MV-4-11 (cell line): ENCODE measurements around the gene CD300LG.
A peak's percentile ranks its signal among the peaks of the same experiment; 100 is the strongest.
"Not testable (repeated sequence)": the region's sequence is repeated elsewhere in the genome, so short reads cannot be mapped to it uniquely, and the experiment has no call there.

Experiments
- DNase-seq: peaks from one replicate; lab custom pipeline; 2025; lab: John Stamatoyannopoulos, UW

Gene CD300LG

DNA sequence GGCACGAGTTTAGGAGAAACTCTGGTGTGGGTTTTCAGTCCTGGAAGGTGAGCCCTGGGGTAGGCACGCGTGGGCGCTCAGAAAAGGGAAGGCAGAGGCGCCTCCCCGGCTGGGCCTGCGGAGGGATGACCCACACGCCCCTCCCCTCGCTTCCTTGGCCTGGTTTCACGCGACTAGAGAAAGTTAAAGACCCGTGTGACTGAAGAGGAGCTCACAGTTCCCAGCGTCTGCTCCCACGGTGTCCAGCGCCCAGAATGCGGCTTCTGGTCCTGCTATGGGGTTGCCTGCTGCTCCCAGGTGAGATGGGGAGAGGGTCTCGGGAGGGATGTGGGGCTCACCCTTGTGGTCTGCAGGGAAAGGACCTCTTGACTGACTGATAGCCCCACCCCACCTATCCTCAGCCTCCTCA is at the start of gene CD300LG:
CD300LG (plus strand) TSS at position 214 of the 409 bp plus-strand sequence; CDS start at position 255, 41 bp downstream.
- DNase-seq: peak; percentile 3

DNA sequence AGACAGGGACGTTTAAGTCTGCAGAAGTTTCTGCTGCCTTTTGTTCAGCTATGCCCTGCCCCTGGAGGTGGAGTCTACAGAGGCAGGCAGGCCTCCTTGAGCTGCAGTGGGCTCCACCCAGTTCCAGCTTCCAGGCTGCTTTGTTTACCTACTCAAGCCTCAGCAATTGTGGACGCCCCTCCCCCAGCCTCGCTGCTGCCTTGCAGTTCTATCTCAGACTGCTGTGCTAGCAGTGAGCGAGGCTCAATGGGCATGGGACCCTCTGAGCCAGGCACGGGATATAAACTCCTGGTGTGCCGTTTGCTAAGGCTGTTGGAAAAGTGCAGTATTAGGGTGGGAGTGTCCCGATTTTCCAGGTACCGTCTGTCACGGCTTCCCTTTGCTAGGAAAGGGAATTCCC is 49.0 kb upstream of the CD300LG start:
- DNase-seq: not testable (repeated sequence)

- no peak for DNase-seq
Observed at GRCh38 chr17:43799047-43799446, 47.9 kb upstream of the CD300LG start.

DNA sequence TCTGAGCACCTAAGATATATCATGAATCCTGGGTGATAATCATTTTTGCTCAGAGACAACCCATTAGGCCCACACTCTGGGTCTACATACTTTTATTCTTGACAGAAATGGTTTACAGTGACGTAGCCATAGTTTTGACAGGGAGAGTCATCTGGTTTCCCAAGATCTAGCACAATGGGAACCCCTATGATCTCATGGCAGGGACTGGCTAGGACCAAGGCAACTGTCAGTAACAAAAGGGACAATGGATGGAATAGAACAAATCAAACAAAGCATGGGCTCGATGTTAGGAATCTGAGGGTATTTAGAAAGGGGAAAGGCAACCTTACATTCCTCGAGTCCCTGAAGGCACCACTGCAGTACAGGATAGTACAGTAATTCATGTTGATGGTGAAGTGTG is 46.2 kb upstream of the CD300LG start:
- DNase-seq: no peak

GRCh38 chr17:43801844-43802243 is 45.1 kb upstream of the CD300LG start:
- no peak for DNase-seq

GRCh38 chr17:43803758-43804157 is 43.2 kb upstream of the CD300LG start:
- DNase-seq: no peak

DNA sequence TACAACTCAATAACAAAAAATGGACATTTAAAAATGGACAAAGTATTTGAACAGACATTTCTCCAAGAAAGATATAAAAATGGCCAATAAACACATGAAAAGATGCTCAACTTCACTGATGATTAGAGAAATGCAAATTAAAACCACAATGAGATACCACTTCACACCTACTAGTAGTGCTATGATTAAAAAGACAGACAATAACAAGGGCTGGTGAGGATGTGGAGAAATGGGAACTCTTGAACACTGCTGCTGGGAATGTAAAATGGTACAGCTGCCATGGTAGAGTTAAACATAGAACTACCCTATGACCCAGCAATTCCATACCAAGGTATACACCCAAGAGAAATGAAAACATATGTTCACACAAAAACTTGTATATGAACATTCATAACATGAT is 41.9 kb upstream of the CD300LG start:
- no peak for DNase-seq

- peak; percentile 13 for DNase-seq
Observed at GRCh38 chr17:43808076-43808475, 38.9 kb upstream of the CD300LG start.

DNA sequence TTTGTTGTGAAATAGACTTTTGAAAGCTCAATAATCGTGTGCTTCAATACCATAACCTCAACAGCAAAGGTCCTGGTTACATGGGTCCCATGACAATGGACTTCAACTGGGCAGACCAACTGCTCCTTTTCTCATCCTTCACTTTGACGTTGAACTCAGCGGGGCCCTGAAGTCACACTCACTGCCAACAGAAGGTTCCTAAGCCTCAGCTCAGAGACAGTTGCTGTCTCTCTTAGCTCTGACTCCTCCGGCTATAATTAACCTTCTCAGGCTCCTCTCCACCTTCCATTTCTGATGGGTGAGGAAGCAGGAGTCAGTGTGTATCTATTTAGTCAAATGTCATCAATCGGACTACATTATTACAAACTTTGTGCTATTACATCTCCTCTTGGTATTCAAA is 37.9 kb upstream of the CD300LG start:
- DNase-seq: no peak

GRCh38 chr17:43810226-43810715 is 36.7 kb upstream of the CD300LG start:
- no peak for DNase-seq

- DNase-seq: no peak
Observed at GRCh38 chr17:43810823-43811222, 36.2 kb upstream of the CD300LG start.

DNA sequence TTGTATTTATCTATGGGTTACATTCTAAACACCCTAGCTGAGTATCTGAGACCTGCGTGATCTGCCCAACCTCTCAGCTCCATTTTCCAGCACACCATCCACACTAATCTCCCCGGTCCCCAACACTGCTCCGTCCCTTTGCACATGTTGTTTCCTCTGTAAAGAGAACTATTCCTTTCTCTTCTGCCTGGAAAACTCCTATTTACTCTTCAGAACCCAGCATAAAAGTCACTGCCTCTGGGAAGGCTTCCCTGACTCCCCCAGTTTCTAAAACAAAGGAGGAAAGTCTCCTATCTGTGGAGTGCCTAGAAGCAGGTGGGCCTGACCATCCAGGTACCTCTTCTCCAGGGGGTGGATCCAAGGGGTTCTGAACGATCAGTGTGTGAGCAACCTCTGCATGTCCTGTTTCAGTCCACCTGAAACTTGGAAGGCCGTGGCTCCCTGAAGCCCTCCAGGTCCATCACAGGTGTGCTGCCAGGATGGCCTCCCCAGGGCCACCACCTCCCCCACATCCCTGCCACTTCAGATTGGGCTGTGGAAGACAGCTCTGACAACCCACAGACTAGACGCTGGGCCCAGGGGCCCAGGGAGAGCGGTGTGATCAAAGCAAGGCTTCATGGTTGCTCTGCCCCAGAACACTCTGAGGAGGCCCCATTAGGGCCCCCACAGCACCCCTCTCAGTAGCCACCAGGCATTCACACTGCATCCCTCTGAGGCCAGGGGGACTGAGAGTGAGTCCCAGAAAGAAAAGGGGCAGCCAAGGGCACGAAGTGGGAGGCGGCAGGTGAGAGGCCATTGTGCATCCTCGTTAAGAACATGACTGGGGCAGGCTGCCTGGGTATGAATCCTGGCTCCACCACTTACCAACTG is 34.3 kb upstream of the CD300LG start:
- no peak for DNase-seq

DNA sequence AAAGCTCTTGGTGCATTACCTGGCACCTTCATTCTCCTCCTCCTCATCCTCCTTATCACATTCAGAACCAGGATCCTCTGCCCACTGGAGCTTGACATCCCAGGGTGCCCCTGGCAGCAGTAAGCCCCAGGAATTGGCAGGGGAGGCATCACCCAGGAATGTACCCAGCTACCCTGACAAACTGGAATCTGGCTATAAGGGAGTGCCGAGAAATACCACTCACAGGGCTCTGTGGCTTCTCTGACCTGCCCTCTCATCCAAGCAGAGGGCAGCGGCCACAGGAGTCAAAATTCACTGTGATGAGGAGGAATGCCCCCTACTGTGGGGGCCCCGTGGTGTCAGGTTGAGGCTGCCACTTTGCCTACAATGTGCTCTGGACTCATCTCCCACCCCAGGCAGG is 33.6 kb upstream of the CD300LG start:
- DNase-seq: no peak

DNA sequence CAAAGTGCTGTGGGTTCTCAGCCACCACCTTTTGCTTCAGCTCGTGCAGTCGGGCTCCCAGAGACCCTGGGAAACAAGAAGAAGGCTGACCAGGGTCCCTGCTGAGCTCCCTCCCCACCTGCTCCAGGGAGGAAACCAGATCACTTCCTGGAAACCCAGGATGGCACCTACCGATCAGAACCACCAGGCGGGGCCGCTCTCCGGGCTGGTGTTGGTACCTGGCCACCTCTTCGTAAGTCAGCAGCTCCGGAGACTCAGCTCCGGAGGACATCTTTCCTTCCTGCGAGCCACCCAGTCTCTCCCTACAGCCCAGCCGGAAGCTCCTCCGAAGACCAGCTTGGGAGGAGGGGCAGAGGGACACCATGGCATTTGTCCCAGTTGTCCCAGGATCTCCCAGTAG is 33.0 kb upstream of the CD300LG start:
- no peak for DNase-seq

DNA sequence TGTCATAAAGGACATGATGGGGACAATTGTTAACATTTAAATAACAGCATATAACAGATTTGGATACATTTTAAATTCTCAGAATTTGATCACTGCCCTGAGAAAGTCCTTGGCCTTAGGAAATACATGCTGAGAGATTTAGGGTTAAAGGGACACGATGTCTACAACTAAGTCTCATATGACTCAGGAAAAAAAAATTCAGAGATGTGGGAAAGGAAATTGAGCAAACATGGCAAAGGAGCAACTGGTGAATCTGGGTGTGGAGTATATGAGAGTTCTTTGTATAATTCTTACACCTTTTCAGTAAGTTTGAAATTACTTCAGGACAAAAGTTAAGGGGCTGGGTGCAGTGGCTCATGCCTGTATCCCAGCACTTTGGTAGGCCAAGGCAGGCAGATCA is 32.3 kb upstream of the CD300LG start:
- peak; percentile 35 for DNase-seq

GRCh38 chr17:43816336-43817320 is 30.3 kb upstream of the CD300LG start:
- DNase-seq: no peak

GRCh38 chr17:43817826-43818225 is 29.1 kb upstream of the CD300LG start:
- DNase-seq: no peak

GRCh38 chr17:43818966-43819365 is 28.0 kb upstream of the CD300LG start:
- DNase-seq: no peak

- no peak for DNase-seq
Observed at GRCh38 chr17:43820759-43821158, 26.2 kb upstream of the CD300LG start.

GRCh38 chr17:43822570-43823190 is 24.3 kb upstream of the CD300LG start:
- no peak for DNase-seq

DNA sequence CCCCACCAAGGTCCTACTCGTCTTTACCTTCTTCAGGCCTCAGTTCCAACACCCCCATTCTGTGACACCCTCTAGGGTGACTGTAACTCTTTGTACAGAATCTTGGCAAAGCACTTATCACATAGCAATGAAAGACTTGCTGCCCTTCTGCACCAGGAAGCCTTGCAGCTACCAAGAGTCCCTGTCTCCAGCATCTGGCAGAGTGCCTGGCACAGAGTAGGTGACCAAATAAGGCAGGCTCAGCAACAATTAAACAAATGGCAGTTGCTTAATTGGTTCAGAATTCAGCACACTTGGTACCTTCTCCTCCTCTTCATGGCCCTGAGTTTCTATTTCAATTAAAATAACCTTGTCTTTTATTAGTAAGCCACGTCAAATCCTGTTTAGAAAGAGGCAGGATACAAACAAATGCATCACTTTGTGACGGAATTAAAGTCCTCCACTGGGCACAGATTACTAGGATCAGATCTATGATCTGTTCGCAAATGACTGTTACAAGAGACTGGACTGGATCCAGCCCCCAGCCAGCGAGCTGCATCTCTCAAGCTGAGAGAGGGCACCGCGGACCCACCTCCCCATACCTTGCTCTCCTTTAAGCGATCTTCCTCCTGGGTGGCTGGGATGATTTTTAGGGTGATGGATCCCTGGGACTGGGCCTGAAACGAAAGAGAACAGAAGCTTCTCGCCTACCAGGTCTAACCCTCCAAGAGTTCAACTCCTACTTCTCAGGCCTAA is 23.5 kb upstream of the CD300LG start:
- no peak for DNase-seq
